Activated CD4-positive, CD25-positive, alpha-beta regulatory T cell treated with anti-CD3 and anti-CD28 coated beads, Interleukin-2, amount 50 U/mL, for 16 hours (primary cell): Measurements from ENCODE around the gene FHL1.
"Not testable (repeated sequence)": the region's sequence is repeated elsewhere in the genome, so short reads cannot be mapped to it uniquely, and the experiment has no call there.

Experiments
- DNase-seq: peaks from one replicate; pipeline ENCODE4 v3.0.0-alpha.2; 2020; ENCODE audit warnings: low read depth, low spot score

The FHL1 gene

GRCh38 chrX:136209016-136209738, 61.8 kb downstream of the FHL1 start:
- no peak for DNase-seq

GRCh38 chrX:136209751-136210150, 62.4 kb downstream of the FHL1 start:
- no peak for DNase-seq

- no peak for DNase-seq
These were observed 62.9 kb downstream of the FHL1 start for GRCh38 chrX:136210243-136210642.

GRCh38 chrX:136210806-136211205, 63.5 kb downstream of the FHL1 start:
- DNase-seq, result no peak

GRCh38 chrX:136211766-136212556, 64.6 kb downstream of the FHL1 start:
- DNase-seq, result no peak

GRCh38 chrX:136212557-136213111, 65.3 kb downstream of the FHL1 start:
- no peak for DNase-seq

GRCh38 chrX:136214551-136214950, 67.2 kb downstream of the FHL1 start:
- no peak for DNase-seq

DNA sequence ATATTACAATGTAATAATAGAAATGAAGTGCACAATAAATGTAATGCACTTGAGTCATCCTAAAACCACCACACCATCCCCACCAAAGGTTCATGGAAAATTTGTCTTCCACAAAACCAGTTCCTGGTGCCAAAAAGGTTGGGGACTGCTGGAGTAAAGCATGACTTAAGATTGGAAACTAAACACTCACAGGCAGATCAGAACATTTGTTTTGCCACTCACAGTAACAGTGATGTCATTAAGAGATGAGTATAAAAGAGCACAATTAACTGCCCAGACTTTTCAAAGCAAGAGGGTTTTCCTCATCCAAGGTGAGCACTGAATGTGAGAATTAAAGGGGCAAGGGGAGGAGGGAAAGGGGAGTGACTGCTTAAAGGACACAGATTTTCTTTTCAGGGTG, 68.2 kb downstream of the FHL1 start:
- no peak for DNase-seq

GRCh38 chrX:136219893-136220292, 72.6 kb downstream of the FHL1 start:
- DNase-seq, result no peak

- no peak for DNase-seq
These were observed 73.2 kb downstream of the FHL1 start for GRCh38 chrX:136220540-136220939.

DNA sequence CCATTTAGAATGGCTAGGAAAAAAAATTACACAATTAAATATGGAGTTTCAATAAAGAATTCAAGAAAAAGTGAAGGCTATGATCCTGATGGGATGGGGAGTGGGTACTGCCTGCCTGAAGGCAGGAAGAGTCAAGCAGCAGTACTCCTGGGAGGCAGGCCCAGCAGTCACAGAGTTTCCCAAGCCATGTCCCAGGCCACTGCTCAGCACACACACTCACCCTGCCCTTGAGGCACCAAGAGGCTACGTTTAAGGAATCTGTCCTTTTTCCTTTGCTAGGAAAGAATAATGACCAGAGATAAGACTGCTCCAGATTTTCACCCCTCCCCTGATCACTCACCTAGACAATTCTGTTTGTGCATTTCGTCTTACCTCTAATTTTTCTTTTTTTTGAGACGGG, 73.6 kb downstream of the FHL1 start:
- DNase-seq, result no peak

DNA sequence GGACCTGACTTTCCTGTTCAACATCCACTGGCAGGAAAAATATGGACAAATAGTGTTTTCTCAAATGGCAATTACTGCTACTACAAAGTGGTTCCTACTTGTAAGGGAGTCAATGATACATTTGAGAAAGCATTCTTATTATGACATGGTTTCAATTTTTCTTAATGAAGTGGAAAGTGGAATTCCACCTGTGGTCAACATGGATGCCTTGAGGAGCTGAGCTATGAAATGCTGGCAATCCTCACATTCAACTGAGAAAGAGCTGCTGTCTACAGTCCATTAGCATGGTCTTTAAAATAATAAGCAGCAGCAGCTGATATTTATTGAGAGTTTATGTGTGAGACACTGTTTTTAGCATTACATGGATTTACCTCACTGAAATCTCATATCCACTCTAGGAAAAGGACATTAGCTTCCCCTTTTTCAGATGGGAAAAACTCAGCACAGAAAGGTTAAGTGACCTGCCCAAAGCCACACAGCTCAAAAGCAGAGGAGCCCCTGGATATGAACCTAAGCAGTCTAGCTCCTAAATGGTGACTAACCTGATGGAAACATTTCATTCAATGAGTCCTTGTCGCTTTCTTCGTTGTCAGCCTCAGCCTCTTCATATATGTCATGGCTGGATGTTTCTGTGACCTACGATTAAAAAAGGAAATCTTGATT, 74.6 kb downstream of the FHL1 start:
- DNase-seq, result no peak

DNA sequence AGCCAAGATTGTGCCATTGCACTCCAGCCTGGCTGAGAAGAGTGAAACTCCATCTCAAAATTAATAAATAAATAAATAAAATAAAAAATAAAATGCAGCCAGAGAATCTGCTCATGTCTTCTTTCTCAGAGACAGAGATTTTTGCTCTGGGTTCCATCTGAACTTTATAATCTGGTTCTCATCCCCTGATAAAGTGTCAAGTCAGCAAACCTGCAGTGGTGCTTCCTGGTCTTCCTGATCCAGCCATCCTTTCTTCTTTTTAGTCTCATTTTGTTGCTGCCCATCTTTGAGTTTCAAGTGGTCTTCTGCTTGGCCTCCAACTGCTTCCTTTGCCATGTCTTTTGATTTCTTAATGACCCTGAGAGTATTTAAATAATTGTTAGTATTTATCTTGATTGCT, 79.7 kb downstream of the FHL1 start:
- DNase-seq, result no peak

GRCh38 chrX:136227948-136228838, 80.9 kb downstream of the FHL1 start:
- DNase-seq, result no peak

GRCh38 chrX:136228839-136229207, 81.5 kb downstream of the FHL1 start:
- DNase-seq, result no peak

- no peak for DNase-seq
These were observed 89.7 kb downstream of the FHL1 start for GRCh38 chrX:136237074-136237473.

- not testable (repeated sequence) for DNase-seq
These were observed 90.5 kb downstream of the FHL1 start for GRCh38 chrX:136237849-136238248.

- no peak for DNase-seq
These were observed 98.9 kb downstream of the FHL1 start for GRCh38 chrX:136246201-136246600.

- no peak for DNase-seq
These were observed 103.1 kb downstream of the FHL1 start for GRCh38 chrX:136250191-136251040.
